Muscle layer of colon (tissue), 2 donors: ENCODE measurements around the gene CPPED1.

Source experiments
- H3K27ac ChIP-seq: one replicate; pipeline ENCODE4 v1.7.0; 2013; ENCODE audit warnings: low read depth, mild to moderate bottlenecking, low read length, moderate library complexity
- H3K27me3 ChIP-seq, 2 donors: one replicate each; pipeline ENCODE4 v1.7.0; 2013; ENCODE audit warnings: low read length in 2 of 2, mild to moderate bottlenecking in 2 of 2; ENCODE audit not compliant: insufficient read depth in 2 of 2, control insufficient read depth in 1 of 2
- H3K36me3 ChIP-seq: one replicate; pipeline ENCODE4 v1.7.0; 2013; ENCODE audit warnings: mild to moderate bottlenecking, low read length; ENCODE audit not compliant: insufficient read depth
- H3K4me1 ChIP-seq: one replicate; pipeline ENCODE4 v1.7.0; 2013; ENCODE audit warnings: mild to moderate bottlenecking, low read length; ENCODE audit not compliant: insufficient read depth
- H3K4me3 ChIP-seq, 2 donors: one replicate each; pipeline ENCODE4 v1.7.0; 2013; ENCODE audit warnings: low read length in 2 of 2, low read depth in 1 of 2, mild to moderate bottlenecking in 1 of 2, moderate library complexity in 1 of 2
- H3K9ac ChIP-seq: one replicate; pipeline ENCODE4 v1.7.0; 2013; ENCODE audit warnings: low read length
- H3K9me3 ChIP-seq: one replicate; pipeline ENCODE4 v1.7.0; 2013; ENCODE audit warnings: mild to moderate bottlenecking, low read length
- donor health status: abdominal sarcoma.
- donor health status: Adenocarcinoma of cecum.

Gene CPPED1

DNA sequence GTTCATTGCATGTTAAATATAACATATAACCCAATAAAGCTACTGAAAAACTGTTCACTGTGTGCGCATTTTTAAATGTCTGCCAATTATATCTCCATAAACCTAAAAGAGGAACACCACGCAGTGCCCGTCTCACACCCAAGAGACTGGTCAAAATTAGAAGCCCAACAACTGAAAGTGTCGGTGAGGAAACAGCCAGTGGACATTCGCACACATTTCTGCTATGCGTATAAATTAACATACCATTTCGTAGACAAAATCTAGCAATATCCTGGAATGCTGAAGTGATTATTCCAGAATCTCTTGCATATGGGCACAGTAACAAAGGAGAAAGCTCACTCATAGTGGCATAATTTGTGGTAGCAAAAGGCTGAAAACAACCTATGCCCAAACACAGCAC is 55.9 kb downstream of the CPPED1 start:
- no peak overlapping the region for H3K4me3 ChIP-seq
- H3K27me3 ChIP-seq: no peaks in the 10 kb centered on the region
- no peak overlapping the region for H3K9ac ChIP-seq
- no peak overlapping the region for H3K27ac ChIP-seq
- no peaks in the 10 kb centered on the region for H3K4me1 ChIP-seq
- no peaks in the 10 kb centered on the region for H3K36me3 ChIP-seq
- H3K9me3 ChIP-seq: no peaks in the 10 kb centered on the region

DNA sequence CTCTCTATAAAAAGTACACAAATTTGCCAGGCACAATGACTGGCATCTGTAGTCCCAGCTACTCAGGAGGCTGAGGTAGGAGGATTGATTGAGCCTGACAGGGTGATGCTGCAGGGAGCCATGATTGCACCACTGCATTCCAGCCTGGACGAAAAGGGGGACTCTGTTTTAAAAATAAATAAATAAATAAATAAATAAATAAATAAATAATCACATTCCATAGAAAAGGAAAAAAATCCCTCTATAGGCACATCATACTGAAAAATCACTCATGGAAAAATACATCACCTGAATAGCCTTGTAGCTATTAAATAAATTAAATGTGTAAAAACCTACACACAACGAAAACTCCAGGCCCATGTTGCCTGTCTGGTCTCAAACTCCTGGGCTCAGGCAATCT is 56.4 kb downstream of the CPPED1 start:
- Histone ChIP-seq H3K27ac (no peak overlapping the region), H3K4me1 (no peaks in the 10 kb centered on the region), H3K9ac (no peak overlapping the region), H3K4me3 (no peak overlapping the region), H3K27me3 (no peaks in the 10 kb centered on the region), H3K9me3 (no peaks in the 10 kb centered on the region), H3K36me3 (no peaks in the 10 kb centered on the region)

DNA sequence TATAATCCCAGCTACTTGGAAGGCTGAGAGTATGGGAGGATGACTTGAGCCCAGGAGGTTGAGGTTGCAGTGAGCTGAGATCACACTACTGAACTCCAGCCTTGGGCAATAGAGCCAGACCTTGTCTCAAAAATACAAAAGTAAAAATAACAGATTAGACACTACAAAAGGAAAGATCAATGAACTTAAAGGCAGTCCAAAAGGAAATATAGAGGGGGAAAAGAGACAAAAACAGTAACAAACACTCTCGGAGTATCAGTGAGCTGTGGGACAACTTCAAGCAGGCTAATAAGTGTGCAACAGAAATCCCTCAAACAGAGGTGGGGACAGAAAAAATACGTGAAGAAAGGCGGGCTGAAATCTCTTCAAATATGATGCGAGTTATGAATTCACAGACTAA is 58.8 kb downstream of the CPPED1 start:
- Histone ChIP-seq H3K9me3 (no peaks in the 10 kb centered on the region), H3K9ac (no peak overlapping the region)

GRCh38 chr16:12742741-12743140 is 60.9 kb downstream of the CPPED1 start:
- Histone ChIP-seq H3K4me3 (no peak overlapping the region), H3K27ac (no peak overlapping the region), H3K9ac (no peak overlapping the region), H3K9me3 (no peaks in the 10 kb centered on the region), H3K36me3 (no peaks in the 10 kb centered on the region), H3K4me1 (no peaks in the 10 kb centered on the region), H3K27me3 (no peaks in the 10 kb centered on the region)

More for the DNA sequence above, 58.8 kb downstream of the CPPED1 start:
- H3K27me3 ChIP-seq: no peaks in the 10 kb centered on the region
- H3K4me1 ChIP-seq: no peaks in the 10 kb centered on the region
- no peak overlapping the region for H3K27ac ChIP-seq
- H3K36me3 ChIP-seq: no peaks in the 10 kb centered on the region
- no peak overlapping the region for H3K4me3 ChIP-seq

GRCh38 chr16:12740986-12741610 is 62.6 kb downstream of the CPPED1 start:
- H3K36me3 ChIP-seq: no peaks in the 10 kb centered on the region
- no peak overlapping the region for H3K27ac ChIP-seq
- H3K9ac ChIP-seq: no peak overlapping the region
- H3K27me3 ChIP-seq: no peaks in the 10 kb centered on the region
- H3K4me1 ChIP-seq: no peaks in the 10 kb centered on the region
- H3K9me3 ChIP-seq: no peaks in the 10 kb centered on the region
- H3K4me3 ChIP-seq: no peak overlapping the region

DNA sequence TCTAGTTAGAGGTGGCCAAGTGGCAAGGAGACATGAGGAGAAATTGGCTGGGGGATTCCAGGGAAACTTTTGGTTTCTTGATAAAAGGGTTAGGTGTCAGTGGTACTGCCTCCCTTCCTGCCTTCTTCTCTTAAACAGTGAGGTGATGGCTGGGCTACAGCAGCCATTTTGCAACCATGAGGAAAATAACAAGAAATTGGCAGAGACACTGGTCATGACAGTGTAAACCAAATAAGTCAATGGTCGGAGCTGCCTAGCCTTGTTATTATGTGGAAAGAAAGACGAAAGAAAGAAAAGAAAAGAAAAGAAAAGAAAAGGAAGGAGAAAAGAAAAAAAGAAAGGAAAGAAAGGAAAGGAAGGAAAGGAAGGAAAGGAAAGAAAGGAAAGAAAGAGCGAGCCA is 63.9 kb downstream of the CPPED1 start:
- no peak overlapping the region for H3K4me3 ChIP-seq
- no peaks in the 10 kb centered on the region for H3K36me3 ChIP-seq
- no peaks in the 10 kb centered on the region for H3K4me1 ChIP-seq
- no peak overlapping the region for H3K9ac ChIP-seq
- H3K9me3 ChIP-seq: no peaks in the 10 kb centered on the region
- H3K27me3 ChIP-seq: no peaks in the 10 kb centered on the region
- H3K27ac ChIP-seq: no peak overlapping the region

GRCh38 chr16:12737563-12737962 is 66.1 kb downstream of the CPPED1 start:
- Histone ChIP-seq H3K9ac (no peak overlapping the region), H3K27me3 (no peaks in the 10 kb centered on the region), H3K36me3 (no peaks in the 10 kb centered on the region), H3K9me3 (no peaks in the 10 kb centered on the region), H3K27ac (no peak overlapping the region), H3K4me3 (no peak overlapping the region), H3K4me1 (no peaks in the 10 kb centered on the region)

GRCh38 chr16:12735805-12736204 is 67.9 kb downstream of the CPPED1 start:
- Histone ChIP-seq H3K9me3 (no peaks in the 10 kb centered on the region), H3K4me3 (no peak overlapping the region), H3K27me3 (no peaks in the 10 kb centered on the region), H3K9ac (no peak overlapping the region), H3K4me1 (no peaks in the 10 kb centered on the region), H3K27ac (no peak overlapping the region), H3K36me3 (no peaks in the 10 kb centered on the region)

GRCh38 chr16:12732600-12732999 is 71.1 kb downstream of the CPPED1 start:
- H3K27ac ChIP-seq: no peak overlapping the region
- no peak overlapping the region for H3K9ac ChIP-seq
- no peaks in the 10 kb centered on the region for H3K9me3 ChIP-seq
- no peak overlapping the region for H3K4me3 ChIP-seq
- no peaks in the 10 kb centered on the region for H3K36me3 ChIP-seq
- H3K27me3 ChIP-seq: no peaks in the 10 kb centered on the region
- no peaks in the 10 kb centered on the region for H3K4me1 ChIP-seq

- H3K27ac ChIP-seq: no peak overlapping the region
- H3K36me3 ChIP-seq: no peaks in the 10 kb centered on the region
- no peak overlapping the region for H3K4me3 ChIP-seq
- H3K9me3 ChIP-seq: no peaks in the 10 kb centered on the region
- H3K27me3 ChIP-seq: no peaks in the 10 kb centered on the region
- no peak overlapping the region for H3K9ac ChIP-seq
- H3K4me1 ChIP-seq: no peaks in the 10 kb centered on the region
These were observed 74.2 kb downstream of the CPPED1 start for GRCh38 chr16:12729448-12729847.

- Histone ChIP-seq H3K27ac (no peak overlapping the region), H3K9me3 (no peaks in the 10 kb centered on the region), H3K36me3 (no peaks in the 10 kb centered on the region), H3K4me3 (no peak overlapping the region), H3K4me1 (no peaks in the 10 kb centered on the region), H3K27me3 (no peaks in the 10 kb centered on the region), H3K9ac (no peak overlapping the region)
These were observed 75.2 kb downstream of the CPPED1 start for GRCh38 chr16:12728469-12728868.

DNA sequence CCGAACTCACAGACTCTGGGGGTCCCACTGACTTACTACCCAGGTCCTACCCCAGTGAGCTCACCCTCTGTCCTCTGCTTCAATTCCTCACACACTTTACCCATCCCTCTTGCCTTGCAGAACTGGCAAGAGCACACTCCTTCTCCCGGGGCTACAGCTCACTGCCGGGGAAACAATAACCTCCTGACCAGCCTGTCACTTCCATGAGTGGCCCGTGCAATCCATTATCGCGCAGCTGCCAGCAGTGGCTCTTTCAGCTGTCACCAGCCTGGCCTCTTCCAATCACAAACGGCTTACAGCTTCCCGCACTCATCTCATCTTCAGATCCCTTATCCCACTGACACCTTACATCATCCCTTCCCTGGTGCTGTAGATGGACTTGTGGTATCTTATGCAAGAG is 79.5 kb downstream of the CPPED1 start:
- Histone ChIP-seq H3K27me3 (no peaks in the 10 kb centered on the region), H3K36me3 (no peaks in the 10 kb centered on the region), H3K27ac (no peak overlapping the region), H3K9me3 (no peaks in the 10 kb centered on the region), H3K9ac (no peak overlapping the region), H3K4me1 (no peaks in the 10 kb centered on the region), H3K4me3 (no peak overlapping the region)
